ENCODE data around the gene SRD5A3.

The SRD5A3 gene

DNA sequence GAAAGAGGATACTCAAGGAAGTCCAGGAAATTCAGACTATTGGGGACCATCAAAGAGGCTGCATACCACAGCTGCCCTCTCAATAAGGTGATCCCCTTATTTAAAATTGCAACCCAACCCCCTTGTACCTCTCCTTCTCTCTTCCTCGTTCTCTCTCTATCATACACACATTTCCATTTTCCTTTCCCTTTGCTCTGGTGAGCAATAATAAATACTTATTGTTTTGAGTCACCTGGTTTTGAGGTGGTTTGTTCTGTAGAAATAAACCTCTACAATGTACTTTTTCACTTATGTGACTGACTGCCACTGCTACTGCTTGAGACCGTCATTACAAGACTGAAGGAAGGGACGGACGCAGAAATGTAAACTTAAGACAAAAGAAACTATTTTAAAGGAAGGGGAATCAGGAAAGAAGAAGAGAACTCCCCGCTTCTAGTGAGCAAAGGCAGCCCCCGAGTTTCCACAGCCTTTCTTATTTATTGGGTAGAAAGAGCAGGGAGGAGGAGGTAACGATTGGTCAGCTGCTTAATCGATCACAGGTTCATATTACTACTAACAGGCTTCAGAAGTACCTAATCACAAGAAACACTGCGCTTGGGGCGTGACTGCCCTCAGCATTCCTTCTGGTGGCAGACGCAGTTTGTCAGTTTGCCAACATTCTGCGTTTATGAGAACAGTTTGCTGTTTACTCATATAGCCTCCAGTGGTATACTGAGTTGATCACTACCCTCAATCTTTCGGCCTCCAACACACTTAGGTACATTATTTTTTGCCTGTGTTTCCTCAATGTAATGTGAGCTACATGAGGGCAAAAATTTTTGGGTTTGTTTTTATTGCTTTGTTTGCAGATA lies 32.8 kb downstream of the SRD5A3 start:
- no peak for DNase-seq

DNA sequence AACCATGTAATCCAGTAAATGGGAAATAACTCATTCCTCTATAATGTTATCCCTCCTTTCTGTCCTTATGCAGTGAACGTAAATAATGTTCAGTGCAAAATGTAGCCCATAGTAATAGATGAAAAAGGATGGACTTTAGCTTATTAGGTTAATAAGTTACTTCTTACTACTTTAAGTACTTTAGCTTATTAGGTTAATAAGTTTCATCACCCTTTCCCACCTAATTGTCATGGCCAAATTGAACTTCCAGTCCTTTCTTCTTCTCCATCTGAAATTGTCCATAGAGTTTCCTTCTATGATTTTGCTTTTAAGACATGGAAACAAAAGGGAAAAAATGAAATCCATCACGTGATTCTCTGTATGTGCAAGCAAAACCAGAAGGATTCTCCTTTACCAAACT lies 34.5 kb downstream of the SRD5A3 start:
- no peak for DNase-seq

DNA sequence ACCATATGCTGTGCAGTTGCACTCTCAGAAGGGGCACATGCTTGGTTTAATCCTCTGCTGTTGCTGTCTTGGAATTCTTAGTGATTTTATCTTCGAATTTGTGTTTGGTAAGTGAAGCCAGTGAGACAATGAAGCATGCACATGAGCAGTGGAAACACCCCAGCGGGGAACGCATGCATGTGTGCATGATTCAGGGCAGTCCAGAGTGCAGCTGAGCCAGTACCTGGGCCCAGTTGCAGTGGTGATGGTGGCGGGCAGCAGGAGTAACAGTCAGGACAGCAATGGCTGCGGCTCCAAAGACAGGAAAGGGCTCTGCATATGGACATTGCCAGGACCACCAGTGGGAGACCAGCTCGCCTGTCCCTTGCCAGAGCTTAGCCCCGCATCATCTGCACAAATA lies 35.5 kb downstream of the SRD5A3 start:
- DNase-seq: no peak

DNA sequence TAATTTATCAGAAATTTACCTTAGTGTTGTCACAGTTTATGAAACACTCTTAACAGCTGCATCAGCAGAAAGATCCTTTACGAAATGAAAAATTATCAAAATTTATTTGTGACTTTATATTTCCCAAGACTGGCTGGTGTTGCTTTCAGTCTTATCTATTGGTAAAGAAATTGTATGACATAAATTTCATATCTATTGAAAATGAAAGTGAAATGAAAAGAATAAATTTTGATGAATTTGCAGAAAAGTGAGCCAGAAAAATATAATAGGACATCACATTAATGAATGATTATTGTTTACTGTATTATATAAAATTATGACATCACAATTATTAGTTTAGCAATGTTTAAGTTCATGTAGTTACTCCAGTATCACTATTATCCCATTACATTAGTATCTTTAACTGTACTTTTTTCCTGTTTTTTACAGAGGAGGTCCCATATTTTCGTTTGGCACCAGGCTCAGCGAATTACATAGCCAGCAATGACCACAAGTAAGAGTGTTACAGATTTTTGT lies 36.5 kb downstream of the SRD5A3 start:
- no peak for DNase-seq

DNA sequence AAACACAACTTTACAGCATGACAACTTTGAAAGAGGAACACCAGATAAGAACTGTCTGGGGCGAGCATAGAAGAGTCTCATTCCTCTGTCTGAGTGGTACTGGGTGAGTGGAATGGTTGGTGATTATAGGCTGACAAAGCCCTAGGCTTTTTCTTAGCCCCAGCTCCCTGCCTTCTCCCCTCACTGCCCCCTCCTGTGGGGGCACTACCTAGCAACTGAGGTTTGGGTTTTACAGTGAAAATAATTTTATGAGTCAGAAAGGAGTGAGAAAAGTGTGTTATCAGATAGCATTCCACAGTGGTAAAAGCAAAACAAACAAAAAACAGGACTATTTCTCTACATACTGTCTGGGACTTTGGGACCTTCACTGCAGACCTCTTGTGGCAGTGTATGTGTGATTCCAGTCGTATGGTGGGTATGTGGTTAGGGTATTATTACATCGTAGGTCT lies 39.2 kb downstream of the SRD5A3 start:
- DNase-seq: no peak

DNA sequence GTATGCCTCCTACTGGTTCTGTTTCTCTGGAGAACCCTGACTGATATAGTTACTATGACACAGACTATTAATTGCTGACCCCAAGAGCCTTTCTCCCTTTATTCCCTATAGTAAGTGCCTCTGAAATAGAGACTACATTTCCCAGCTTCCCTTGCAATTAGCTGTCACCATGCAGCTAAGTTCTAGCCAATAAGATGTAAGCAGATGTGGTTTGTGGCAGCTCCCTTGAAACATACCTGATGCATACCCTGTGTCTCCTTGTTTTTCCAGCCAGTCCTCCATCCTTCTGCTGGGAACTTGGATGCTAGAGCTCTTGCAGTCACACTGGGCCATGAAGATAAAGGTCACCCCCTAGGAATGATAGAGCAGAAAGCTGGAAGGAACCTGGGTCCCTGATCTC lies 40.0 kb downstream of the SRD5A3 start:
- no peak for DNase-seq

DNA sequence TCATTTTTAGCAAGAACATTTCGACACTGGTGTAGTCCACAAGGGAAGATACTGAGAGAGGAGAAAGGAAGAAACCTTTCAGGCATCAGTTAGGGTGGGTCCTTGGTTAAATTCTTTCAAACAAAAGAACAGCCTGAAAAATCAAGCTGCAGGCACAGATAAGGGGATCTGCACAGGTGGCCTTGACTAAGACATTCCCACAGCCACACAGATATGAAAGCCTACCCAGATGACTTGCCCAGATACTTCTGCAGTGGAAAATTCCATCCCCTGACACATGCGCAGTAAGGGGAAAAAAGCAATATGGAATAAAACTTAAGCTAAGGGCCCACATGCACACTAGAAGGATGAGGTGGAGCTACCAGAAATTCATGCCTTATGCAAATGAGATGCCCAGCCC lies 40.8 kb downstream of the SRD5A3 start:
- DNase-seq: no peak

DNA sequence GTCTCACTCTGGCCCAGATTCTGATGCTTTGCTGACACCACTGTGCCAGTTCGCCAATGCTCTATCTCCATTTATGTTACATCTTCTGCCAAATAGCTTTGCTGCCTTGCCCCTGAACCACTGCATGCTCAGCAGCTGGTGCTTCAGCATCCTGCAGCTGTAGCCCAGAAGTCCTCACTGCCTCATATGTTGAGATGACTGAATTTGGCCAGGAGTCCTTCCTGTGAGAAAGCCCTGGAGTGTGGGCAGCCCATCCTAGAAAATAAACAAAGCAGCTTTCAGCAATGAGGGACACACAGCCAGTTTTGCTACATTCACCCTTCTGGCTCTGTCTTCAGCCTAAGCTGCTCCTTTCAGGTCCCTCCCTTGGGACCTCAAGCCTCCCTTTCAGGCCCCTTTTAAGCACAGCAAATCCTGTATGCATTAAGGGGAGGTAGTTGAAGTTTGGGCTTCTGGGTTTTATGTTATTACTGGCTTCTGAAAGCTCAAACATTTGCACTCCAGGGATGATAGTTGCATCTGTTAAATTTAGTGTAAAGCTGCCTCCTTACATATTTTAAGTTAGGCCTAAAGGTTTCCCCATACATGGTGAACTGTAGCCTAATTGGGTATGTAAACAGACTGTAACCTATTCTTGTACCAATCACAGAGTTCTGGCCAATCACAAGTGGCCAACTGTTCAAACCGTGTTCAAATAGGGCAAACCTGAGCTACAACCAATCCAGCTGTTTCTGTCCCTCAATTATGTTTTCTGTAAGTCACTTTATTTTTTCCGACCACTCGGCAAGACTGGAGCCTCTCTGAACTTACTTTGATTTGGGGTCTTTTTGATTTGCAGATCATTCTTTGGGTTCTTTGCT lies 47.6 kb downstream of the SRD5A3 start:
- DNase-seq: no peak

DNA sequence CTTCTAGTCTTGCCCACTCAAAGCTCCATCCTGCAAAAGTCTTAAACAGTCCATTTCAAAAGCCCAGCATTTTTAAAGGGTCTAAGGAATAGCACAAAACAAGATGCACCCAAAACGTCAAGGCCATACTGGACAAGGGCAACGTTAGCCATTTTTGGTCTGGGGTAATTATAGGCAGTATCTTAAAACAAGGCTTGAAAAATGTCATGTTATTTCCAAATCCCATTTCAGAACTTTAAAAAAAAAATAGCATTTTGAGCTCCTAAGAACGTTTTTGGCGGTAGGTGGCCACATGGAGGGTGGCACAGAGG lies 49.1 kb downstream of the SRD5A3 start:
- no peak for DNase-seq

DNA sequence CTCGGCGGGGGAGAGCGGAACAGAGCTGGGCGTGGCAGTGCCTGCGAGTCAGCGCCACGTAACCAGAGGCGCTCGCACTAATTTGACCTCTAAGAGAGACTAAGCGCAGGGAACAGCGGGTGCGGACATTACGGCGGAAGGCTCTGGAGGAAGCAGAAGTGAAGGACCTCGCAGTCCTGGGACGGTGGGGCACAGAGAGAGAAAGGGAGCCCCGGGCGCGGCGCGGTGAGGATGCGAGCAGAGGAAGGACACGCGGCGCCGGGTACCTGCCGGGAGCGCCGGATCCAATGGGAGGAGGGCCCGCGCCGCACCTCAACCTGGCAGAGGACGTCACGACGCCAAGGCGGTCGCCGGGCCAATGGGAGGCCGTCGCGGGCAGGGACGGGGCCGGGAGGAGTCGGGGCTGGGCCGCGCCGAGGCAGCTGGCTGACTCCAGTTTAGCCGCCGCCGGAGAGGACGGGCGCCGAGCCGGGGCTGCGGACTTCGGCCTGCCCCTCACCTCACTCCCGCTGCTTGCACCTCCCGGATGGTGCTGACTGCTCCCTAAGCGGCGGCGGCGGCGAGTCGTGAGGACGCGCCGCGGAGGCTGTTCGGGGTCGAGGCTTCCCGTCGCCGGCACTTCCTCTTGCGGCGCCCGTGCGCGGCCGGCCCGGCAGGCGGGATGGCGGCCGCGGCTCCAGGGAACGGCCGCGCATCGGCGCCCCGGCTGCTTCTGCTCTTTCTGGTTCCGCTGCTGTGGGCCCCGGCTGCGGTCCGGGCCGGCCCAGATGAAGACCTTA lies 49.7 kb downstream of the SRD5A3 start, which contains the start of gene TMEM165:
TSS of gene TMEM165 (plus strand) at position 429 of the 779 bp plus-strand sequence. CDS start at position 662, 233 bp downstream.
- DNase-seq: peak; percentile 40

DNA sequence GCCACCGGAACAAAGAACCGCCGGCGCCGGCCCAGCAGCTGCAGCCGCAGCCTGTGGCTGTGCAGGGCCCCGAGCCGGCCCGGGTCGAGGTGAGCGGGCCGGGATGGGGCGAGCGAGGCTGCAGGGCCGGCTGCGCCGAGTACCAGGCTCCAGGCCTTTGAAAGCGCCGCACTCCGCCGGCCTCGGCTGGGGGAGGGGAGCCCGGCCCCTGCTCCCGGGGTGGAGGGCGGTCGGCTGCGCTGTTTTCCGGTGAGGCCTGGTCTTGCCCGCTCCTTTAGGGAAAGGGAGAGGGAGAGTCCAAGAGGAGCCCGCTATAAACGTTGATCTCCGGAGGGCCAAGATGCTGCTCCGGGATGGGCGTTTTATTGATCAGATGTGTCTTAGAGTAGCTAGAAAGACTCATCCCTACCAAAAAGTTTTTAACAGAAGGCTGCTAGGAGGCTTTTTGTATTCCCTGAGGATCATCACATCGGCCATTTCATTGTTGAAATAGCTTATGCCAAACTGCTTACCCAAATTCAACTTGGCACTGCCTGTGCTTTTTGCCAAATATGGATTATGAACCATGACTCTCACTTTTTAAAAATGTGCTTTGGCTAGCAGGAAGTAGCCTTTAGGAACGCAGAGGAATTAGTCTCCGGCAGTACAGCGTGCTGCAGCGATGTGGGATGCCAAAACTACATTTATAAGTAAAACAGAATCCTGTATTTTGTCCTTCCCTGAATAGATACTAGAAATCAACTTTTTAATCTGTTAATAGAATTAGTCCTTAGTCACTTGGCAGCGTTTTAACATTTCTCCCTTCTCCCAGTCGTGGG lies 50.5 kb downstream of the SRD5A3 start:
- no peak for DNase-seq

DNA sequence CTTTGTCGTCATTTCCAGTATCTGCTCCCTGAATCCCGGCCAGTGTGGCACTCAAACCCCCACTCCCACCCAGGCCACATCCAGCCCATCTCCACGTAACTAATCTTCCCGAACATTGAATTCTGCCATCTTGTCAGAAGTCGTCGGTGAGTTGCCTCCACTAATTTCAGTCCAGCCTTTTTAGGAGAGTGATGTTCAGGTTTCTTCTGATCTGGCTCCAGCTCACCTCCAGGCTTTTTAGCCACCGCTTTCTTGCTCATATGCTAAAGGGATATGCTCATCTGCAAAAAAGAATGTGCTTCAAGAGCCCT lies 51.0 kb downstream of the SRD5A3 start:
- no peak for DNase-seq

DNA sequence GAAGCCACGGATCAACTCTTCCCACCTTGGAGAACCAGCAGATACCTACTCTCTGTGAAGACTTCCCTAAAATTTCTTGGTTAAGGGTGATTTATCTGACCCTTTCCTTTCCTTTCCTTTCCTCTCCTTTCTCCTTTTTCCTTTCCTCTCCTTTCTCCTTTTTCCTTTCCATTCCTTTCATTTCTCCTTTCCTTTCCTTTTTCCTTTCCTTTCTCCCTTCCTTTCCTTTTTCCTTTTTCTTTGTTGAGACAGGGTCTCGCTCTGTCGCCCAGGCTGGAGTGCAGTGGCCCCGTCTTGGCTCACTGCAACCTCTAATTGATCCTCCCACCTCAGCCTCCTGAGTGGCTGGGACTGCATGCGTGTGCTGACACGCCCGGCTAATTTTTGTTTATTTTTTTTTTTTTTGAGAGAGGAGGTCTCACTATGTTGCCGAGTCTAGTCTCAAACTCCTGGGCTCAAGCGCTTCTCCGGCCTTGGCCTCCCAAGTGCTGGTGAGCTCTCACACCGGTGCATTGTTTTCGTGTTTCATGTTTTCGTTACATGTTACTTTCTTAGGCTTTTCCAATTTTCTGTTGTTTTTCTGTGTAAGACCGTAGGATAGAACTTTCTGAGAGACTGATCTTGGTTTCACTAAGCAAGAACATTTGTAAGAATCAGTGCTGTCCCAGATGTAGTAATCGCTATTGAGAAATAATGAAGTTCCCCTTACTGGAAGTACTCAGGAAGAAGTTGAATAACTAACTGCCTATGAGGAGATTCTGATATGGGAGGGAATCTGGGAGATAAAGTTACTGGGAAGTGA lies 51.7 kb downstream of the SRD5A3 start:
- DNase-seq: no peak

DNA sequence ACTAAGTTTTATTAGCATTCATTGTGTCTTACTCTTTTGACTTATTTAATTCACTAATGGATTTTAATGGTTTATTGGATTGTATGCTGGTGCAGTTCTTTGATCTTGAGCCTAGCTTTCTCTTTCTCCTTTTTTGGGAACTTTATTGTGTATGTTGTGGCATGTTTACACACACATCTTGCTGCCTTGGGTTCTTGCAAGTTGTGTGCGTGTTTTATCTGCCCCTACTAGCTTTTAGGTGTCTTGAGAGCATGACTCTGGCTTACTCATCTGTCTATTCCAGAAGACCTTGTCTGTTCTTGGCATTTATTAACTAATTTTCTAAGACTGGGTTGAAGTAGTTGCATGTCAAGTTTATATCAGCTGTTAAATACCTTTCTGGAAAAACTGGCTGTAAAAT lies 52.4 kb downstream of the SRD5A3 start:
- DNase-seq: no peak

DNA sequence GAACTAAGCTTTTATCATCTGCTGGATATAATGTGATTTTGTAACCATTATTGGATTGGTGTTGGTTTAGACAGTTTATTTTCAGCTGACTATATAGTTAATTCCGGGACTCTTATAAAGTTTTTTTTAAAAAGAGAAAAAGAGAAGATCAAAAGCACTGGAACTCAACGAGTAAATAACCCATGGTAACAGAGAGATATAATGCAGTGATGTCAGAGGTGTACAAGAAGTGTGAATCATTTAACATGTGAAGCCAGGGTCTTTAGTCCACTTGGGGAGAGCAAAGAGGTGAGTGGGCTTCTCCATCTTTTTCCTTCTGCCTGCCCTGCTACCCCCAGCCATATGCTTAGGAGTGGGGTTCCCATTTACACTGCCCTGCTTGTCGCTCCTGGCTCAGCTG lies 52.9 kb downstream of the SRD5A3 start:
- DNase-seq: no peak

DNA sequence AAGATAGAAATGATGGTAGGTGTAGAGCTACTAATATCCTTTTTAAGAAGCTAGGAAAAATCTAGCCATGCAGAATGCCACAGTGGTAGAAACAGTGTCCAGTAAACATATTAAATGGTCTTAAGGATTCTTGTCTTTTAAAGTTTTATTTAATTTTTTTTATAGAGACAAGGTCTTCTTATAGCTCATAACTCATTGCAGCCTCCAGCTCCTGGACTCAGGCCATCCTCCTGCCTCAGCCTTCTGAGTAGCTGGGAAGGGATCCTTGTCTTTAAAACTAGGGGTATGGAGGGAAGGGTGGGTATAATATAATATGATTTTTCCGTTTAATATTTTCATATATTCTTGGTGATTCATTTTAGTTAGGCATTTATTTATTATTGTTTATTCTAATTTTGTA lies 53.5 kb downstream of the SRD5A3 start:
- no peak for DNase-seq

DNA sequence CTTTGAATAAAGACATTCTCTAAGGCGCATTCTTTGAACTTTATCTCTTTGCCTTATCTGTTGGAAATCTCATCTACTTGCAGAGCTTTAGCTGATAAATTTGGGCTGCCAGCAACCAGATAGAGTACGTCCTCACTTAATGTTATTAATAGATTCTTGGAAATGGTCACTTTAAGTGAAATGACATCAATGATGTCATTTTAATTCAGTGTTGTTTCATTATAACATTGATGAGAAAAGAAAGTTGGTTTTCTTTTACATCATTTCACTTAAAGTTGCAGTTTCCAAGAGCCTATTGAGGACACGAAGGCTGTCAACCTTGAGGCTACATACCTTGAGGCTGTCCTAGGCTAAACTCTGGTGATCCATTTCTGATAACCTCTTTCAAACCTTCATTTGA lies 59.0 kb downstream of the SRD5A3 start:
- DNase-seq: no peak

DNA sequence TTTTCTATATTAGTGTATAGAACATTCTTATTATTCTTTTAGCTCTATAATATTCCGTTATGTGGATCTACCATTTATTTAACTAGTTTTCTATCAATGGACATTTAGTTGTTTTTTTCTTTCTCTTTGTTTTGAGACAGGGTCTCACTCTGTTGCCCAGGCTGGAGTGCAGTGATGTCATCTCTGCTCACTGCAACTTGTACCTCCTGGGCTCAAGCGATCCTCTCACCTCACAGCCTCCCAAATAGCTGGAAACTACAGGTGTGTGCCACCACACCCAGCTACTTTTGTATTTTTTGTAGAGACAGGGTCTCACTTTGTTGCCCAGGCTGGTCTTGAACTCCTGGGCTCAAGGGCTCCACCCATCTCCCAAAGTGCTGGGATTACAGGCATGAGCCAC lies 60.5 kb downstream of the SRD5A3 start:
- DNase-seq: no peak

DNA sequence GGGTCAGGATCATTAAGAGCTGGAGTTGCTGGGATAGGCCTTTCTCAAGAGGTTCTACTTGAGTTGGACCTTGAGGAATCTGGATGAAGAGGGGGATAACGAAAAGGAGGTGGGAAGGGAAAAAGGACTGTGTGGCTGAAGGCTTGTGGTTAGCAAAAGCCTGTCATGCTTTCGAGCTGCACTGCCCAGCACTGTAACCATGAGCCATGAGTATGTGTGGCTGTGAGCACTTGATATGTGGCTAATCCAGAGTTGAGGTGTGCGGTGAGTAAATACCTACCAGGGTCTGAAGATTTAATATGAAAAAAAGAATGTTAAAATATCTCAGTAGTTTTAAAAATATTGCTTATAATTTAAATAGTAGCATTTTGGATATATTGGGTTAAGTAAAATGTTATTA lies 61.1 kb downstream of the SRD5A3 start:
- no peak for DNase-seq

DNA sequence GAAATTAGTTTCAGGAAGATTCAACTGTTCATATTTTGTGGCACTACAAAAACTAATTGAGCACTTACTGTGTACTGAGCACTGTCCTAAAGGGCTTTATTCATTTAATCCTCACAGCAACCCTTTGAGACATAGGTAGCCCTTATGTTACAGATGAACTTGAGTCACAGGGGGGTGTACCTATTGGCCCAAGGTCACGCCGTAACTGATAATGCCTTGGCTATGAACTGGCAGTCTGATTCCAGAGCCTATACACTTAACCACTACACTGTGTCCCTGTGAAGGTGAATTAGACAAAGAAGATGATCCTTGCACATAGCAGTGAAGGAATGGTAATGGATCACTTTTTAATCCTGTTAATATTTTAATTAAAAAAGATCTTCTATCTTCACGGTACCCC lies 61.7 kb downstream of the SRD5A3 start:
- DNase-seq: no peak

DNA sequence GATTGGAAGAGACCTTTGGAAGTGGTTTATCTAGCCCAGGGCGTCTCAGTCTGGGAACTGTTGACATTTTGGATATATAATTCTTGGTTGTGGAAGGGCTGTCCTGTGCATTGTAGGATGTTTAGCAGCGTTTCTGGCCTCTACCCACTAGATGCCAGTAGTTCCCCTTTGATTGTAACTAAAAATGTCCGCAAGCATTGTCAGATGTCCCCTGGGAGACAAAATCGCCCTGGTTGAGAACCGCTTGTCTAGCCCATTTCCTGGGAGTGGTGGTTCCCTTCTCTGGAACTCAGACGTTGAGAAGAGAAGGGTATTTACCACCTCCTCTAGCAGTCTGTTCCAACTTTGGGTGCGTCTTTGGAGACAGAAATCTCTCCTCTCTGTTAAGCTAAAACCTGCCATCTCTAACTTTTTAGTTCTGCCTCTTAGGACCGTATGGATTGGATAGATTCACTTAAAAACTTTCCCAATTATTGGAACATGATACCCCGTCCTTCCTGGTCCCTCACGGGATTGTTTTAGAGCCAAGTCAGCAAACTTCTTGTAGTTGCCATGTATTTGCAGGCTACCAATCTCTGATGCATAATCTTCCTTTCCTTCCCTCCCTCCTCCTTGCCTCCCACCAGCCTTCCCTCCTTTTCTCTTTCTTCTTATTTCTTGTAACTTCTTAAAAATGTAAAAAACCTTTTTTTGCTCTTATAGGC lies 63.6 kb downstream of the SRD5A3 start:
- DNase-seq: no peak
